HepG2 (cell line): ENCODE measurements around the gene CFAP61. TPM values are rescaled to one million over a fixed set of nuclear protein-coding genes. Genes with fewer than 3 reads are reported as not detected.

Experiments used
- ATAC-seq: fragments of 200-7000 bp; cut with Tn5 transposase; 3 replicates; pipeline ENCODE4 v1.9.1; 2020; ENCODE audit warnings: mild to moderate bottlenecking, moderate library complexity
- BruUV-seq: library from RNA; stranded (reverse); fragments of 400-500 nt; replicated peaks from 2 replicates; lab custom pipeline; 2021; lab: Mats Ljungman, UMichigan
- CTCF ChIA-PET: fragments of 300-600 bp; formaldehyde crosslinking; extraction: SDS; loops from one replicate; lab custom pipeline; 2021; ENCODE audit warnings: low total read pairs, inconsistent platforms, low intra/inter-chr PET ratio; lab: Yijun Ruan, JAX
- POLR2A ChIA-PET: fragments of 350-600 bp; sonication (Branson Sonifier 250); formaldehyde crosslinking; loops from one replicate; lab custom pipeline; 2020; ENCODE audit warnings: antibody characterized with exemption, inconsistent platforms; lab: Yijun Ruan, JAX
- DNase-seq: peaks from one replicate; pipeline ENCODE4 v3.0.0-alpha.2; 2015; ENCODE audit warnings: low spot score
- FAIRE-seq: peaks from 3 replicates; lab custom pipeline; 2011; peaks lifted over from hg19 to GRCh38; lab: Jason Lieb, UNC
- H2AFZ ChIP-seq: one replicate; pipeline ENCODE4 v1.6.1; 2011; ENCODE audit warnings: low read length, inconsistent platforms
- H3K27ac ChIP-seq: fragments of 300-600 bp; 3 replicates; pipeline ENCODE4 v1.8.0; 2011; ENCODE audit warnings: mixed run types, mild to moderate bottlenecking, mixed read lengths, low read length, inconsistent platforms; ENCODE audit not compliant: insufficient read depth; ENCODE audit errors: extremely low read length
- H3K27me3 ChIP-seq, 2 experiments: fragments of 200-600 bp in 1 of 2; 2 replicates in 1 of 2; 3 replicates in 1 of 2; pipeline versions ENCODE4 v1.6.0 to v1.8.0; 2011; ENCODE audit warnings: low read length in 2 of 2, mild to moderate bottlenecking in 2 of 2, moderate library complexity in 2 of 2, inconsistent platforms in 1 of 2; ENCODE audit not compliant: insufficient read depth in 2 of 2, control insufficient read depth in 1 of 2
- H3K36me3 ChIP-seq, 2 experiments: fragments of 200-600 bp in 1 of 2; replicated peaks in 1 of 2; 2 replicates in 1 of 2; 3 replicates in 1 of 2; pipeline versions ENCODE4 v1.5.1 to v1.8.0; 2011; ENCODE audit warnings: low read length in 2 of 2, inconsistent platforms in 1 of 2; ENCODE audit not compliant: insufficient read depth in 2 of 2, control insufficient read depth in 1 of 2
- H3K4me1 ChIP-seq: 2 replicates; pipeline ENCODE4 v1.5.1; 2012; ENCODE audit warnings: low read length, inconsistent platforms; ENCODE audit not compliant: insufficient read depth
- H3K4me2 ChIP-seq: 2 replicates; pipeline ENCODE4 v1.6.0; 2011; ENCODE audit warnings: low read depth, low read length, inconsistent platforms
- H3K4me3 ChIP-seq, 3 experiments: fragments of 200-600 bp in 1 of 3; sonication (generic), shearing (Covaris generic) in 1 of 3; replicated peaks in 1 of 3; 2 replicates each; pipeline ENCODE4 v1.5.1; 2011 to 2016; ENCODE audit warnings: low read length in 3 of 3, inconsistent platforms in 2 of 3, low read depth in 2 of 3, mild to moderate bottlenecking in 2 of 3, control low read depth in 1 of 3, mixed read lengths in 1 of 3; ENCODE audit not compliant: insufficient read depth in 1 of 3
- H3K79me2 ChIP-seq: one replicate; pipeline ENCODE4 v1.6.1; 2011; ENCODE audit warnings: low read length, inconsistent platforms; ENCODE audit not compliant: insufficient read depth
- H3K9ac ChIP-seq: 2 replicates; pipeline ENCODE4 v1.6.0; 2011; ENCODE audit warnings: mild to moderate bottlenecking, low read depth, low read length, inconsistent platforms; ENCODE audit not compliant: insufficient read depth
- H3K9me3 ChIP-seq: 2 replicates; pipeline ENCODE4 v1.5.1; 2012; ENCODE audit warnings: mild to moderate bottlenecking, low read length
- H4K20me1 ChIP-seq: 2 replicates; pipeline ENCODE4 v1.6.0; 2011; ENCODE audit warnings: inconsistent platforms, mild to moderate bottlenecking, low read length, moderate library complexity; ENCODE audit not compliant: insufficient read depth
- ATF7-NPFF ChIP-seq: sonication (generic); formaldehyde crosslinking; IDR thresholded peaks from 2 replicates; pipeline ENCODE4 v1.8.1; 2023; ENCODE audit warnings: mild to moderate bottlenecking, low read depth, missing genetic modification reagents, moderate library complexity
- BHLHE40 ChIP-seq: IDR thresholded peaks from 2 replicates; pipeline ENCODE4 v1.6.1; 2011; ENCODE audit warnings: low read length, improper control_type of control experiment
- KAT2B ChIP-seq: fragments of 150-350 bp; IDR thresholded peaks from 2 replicates; pipeline ENCODE4 v1.6.1; 2014; ENCODE audit warnings: low read depth, low read length, borderline replicate concordance
- KLF11 ChIP-seq: IDR thresholded peaks from 2 replicates; pipeline ENCODE4 v1.6.1; 2016; ENCODE audit warnings: missing compliant biosample characterization
- MBD4 ChIP-seq: IDR thresholded peaks from 2 replicates; pipeline ENCODE4 v1.6.1; 2012; ENCODE audit warnings: low read length, inconsistent platforms, borderline replicate concordance
- RBM22 ChIP-seq: fragments of 200-400 bp; formaldehyde crosslinking; optimal IDR thresholded peaks from 2 replicates; pipeline ENCODE3; 2017; ENCODE audit warnings: mild to moderate bottlenecking, low read length, moderate library complexity
- SMAD1 ChIP-seq: sonication (generic); formaldehyde crosslinking; IDR thresholded peaks from 2 replicates; pipeline ENCODE4 v1.4.0; 2020; ENCODE audit warnings: missing genetic modification reagents, low read depth, mild to moderate bottlenecking, borderline replicate concordance
- SP2 ChIP-seq: sonication (generic); formaldehyde crosslinking; IDR thresholded peaks from 2 replicates; pipeline ENCODE4 v1.5.1; 2020; ENCODE audit warnings: mild to moderate bottlenecking, missing genetic modification reagents
- THAP11 ChIP-seq: IDR thresholded peaks from 2 replicates; pipeline ENCODE4 v1.6.1; 2016; ENCODE audit warnings: missing biosample characterization, missing genetic modification reagents
- ZBTB1 ChIP-seq: sonication (generic); formaldehyde crosslinking; IDR thresholded peaks from 2 replicates; pipeline ENCODE4 v1.4.0; 2020; ENCODE audit warnings: missing genetic modification reagents, borderline replicate concordance
- WGBS: methylation state at CpG from one replicate; pipeline ENCODE4 v1.1.6; 2017; ENCODE audit warnings: low lambda C conversion rate; 5-methylcytosine and 5-hydroxymethylcytosine counted together
- in situ Hi-C: cut with HindIII; loops from 2 replicates; pipeline ENCODE4 v1.10.0; 2017; ENCODE audit warnings: low pct_unique_long_range_greater_than_20kb; ENCODE audit not compliant: extremely low pct_ligation_motif_present
- intact Hi-C: fragments of 100-400 bp; cut with micrococcal nuclease; formaldehyde crosslinking; loops from one replicate; pipeline ENCODE4 v1.10.0; 2022; ENCODE audit not compliant: unreplicated experiment
- polyA plus RNA-seq, 8 experiments: library from polyadenylated mRNA; depleted of rRNA in 3 of 8; stranded (reverse) in 7 of 8; unstranded in 1 of 8; fragments of >200 nt; fragmentation: Illumina TruSeq in 4 of 8; extraction: Trizol in 4 of 8; gene quantifications; 2 replicates each; pipeline versions ENCODE4 v1.2.1 to v1.2.3, GENCODE V29; 2011 to 2016; ENCODE audit warnings: low read depth in 4 of 8, missing spikeins in 1 of 8, mixed read lengths in 1 of 8; ENCODE audit not compliant: insufficient read depth in 1 of 8
- total RNA-seq, 5 experiments: library from RNA; depleted of rRNA; stranded (reverse); fragments of >200 nt; fragmentation: Illumina TruSeq; extraction: Trizol; gene quantifications; 2 replicates each; pipeline ENCODE4 v1.2.3, GENCODE V29; 2016; ENCODE audit warnings: low read depth in 1 of 5
- TF ChIP-seq, protein P1 (sequence below): IDR thresholded peaks from 2 replicates; pipeline ENCODE4 v1.4.0; 2020; ENCODE audit warnings: mild to moderate bottlenecking, missing genetic modification reagents
- TF ChIP-seq, protein P2 (sequence below): sonication (generic); formaldehyde crosslinking; IDR thresholded peaks from 2 replicates; pipeline ENCODE4 v1.8.0; 2022; ENCODE audit warnings: missing genetic modification reagents, mild to moderate bottlenecking, moderate library complexity, borderline replicate concordance

Gene CFAP61
- total and polyA plus RNA-seq, 2 of the 13 experiments (the other 11 are each of a cell fraction or from before 2014, with no cell fraction given) = 0.27 TPM; not detected in 1

DNA sequence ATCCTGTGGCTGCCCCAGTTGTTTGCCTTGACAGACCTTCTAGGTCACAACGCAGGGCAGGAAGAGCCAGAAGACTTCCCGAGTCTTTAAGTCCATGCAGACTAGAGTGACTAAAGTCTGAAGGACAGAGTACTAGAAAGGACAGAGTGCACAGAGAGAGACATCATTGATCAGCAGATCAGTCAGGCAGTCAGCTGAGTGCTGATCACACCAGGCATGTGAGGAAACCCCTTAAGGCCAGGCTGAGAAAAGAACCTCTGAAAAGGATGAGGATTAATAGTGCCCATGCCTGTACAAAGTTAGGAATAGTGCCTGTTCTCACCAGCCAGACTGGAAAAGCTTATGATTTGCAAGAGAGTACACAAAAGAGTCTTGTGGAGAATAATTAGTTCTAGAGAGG is 91.3 kb downstream of the CFAP61 start:
- in situ Hi-C loops (no loop called here), intact Hi-C loops (no loop called here)
- WGBS = 0% methylated on average over 2 of the region's 2 CpGs
- Histone ChIP-seq H3K4me2 (no peak overlapping the region), H4K20me1 (no peaks in the 10 kb centered on the region), H2AFZ (no peak overlapping the region), H3K9me3 (no peaks in the 10 kb centered on the region), H3K79me2 (no peaks in the 10 kb centered on the region), H3K27me3 (peaks cover 0 to 4% of the 10 kb centered on the region in 2 experiments; a peak in 1 of 5 replicates), H3K36me3 (no peaks in the 10 kb centered on the region), H3K4me3 (no peak overlapping the region), H3K4me1 (no peaks in the 10 kb centered on the region), H3K27ac (no peak overlapping the region), H3K9ac (no peak overlapping the region)
- TF ChIP-seq ZBTB1 (CRISPR knock-in tag) (no peak), RBM22 (no peak), SMAD1 (CRISPR knock-in tag) (no peak), ATF7-NPFF (no peak), THAP11 (CRISPR knock-in tag) (no peak), BHLHE40 (no peak), KAT2B (no peak), KLF11 (no peak), SP2 (CRISPR knock-in tag) (no peak), MBD4 (no peak)
- TF ChIP-seq, protein P1, sequence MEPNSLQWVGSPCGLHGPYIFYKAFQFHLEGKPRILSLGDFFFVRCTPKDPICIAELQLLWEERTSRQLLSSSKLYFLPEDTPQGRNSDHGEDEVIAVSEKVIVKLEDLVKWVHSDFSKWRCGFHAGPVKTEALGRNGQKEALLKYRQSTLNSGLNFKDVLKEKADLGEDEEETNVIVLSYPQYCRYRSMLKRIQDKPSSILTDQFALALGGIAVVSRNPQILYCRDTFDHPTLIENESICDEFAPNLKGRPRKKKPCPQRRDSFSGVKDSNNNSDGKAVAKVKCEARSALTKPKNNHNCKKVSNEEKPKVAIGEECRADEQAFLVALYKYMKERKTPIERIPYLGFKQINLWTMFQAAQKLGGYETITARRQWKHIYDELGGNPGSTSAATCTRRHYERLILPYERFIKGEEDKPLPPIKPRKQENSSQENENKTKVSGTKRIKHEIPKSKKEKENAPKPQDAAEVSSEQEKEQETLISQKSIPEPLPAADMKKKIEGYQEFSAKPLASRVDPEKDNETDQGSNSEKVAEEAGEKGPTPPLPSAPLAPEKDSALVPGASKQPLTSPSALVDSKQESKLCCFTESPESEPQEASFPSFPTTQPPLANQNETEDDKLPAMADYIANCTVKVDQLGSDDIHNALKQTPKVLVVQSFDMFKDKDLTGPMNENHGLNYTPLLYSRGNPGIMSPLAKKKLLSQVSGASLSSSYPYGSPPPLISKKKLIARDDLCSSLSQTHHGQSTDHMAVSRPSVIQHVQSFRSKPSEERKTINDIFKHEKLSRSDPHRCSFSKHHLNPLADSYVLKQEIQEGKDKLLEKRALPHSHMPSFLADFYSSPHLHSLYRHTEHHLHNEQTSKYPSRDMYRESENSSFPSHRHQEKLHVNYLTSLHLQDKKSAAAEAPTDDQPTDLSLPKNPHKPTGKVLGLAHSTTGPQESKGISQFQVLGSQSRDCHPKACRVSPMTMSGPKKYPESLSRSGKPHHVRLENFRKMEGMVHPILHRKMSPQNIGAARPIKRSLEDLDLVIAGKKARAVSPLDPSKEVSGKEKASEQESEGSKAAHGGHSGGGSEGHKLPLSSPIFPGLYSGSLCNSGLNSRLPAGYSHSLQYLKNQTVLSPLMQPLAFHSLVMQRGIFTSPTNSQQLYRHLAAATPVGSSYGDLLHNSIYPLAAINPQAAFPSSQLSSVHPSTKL (CRISPR knock-in tag) = no peak
- TF ChIP-seq, protein P2, sequence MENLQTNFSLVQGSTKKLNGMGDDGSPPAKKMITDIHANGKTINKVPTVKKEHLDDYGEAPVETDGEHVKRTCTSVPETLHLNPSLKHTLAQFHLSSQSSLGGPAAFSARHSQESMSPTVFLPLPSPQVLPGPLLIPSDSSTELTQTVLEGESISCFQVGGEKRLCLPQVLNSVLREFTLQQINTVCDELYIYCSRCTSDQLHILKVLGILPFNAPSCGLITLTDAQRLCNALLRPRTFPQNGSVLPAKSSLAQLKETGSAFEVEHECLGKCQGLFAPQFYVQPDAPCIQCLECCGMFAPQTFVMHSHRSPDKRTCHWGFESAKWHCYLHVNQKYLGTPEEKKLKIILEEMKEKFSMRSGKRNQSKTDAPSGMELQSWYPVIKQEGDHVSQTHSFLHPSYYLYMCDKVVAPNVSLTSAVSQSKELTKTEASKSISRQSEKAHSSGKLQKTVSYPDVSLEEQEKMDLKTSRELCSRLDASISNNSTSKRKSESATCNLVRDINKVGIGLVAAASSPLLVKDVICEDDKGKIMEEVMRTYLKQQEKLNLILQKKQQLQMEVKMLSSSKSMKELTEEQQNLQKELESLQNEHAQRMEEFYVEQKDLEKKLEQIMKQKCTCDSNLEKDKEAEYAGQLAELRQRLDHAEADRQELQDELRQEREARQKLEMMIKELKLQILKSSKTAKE = no peak
- ChIA-PET POLR2A (no interaction called here), CTCF (no interaction called here)
- ATAC-seq (no peak; the same call in 2 of the 3 replicates), FAIRE-seq (no peak), DNase-seq (no peak)
- BruUV-seq = no TSS peak
